Panc1 (cell line): ENCODE measurements around the gene AGPAT4. TPM values are rescaled to one million over a fixed set of nuclear protein-coding genes. Genes with fewer than 3 reads are reported as not detected.

Experiments
- ATAC-seq: fragments of 200-7000 bp; cut with Tn5 transposase; 2 replicates; pipeline ENCODE4 v1.9.1; 2020; ENCODE audit warnings: mild to moderate bottlenecking, moderate library complexity
- BruUV-seq: library from RNA; stranded (reverse); fragments of 400-500 nt; replicated peaks from 2 replicates; lab custom pipeline; 2021; lab: Mats Ljungman, UMichigan
- CTCF ChIA-PET: fragments of 300-600 bp; sonication (Branson Sonifier 250); formaldehyde crosslinking; loops from one replicate; lab custom pipeline; 2022; ENCODE audit warnings: antibody characterized with exemption; lab: Charles Lee
- POLR2A ChIA-PET: fragments of 300-600 bp; sonication (Branson Sonifier 250); formaldehyde crosslinking; loops from one replicate; lab custom pipeline; 2022; ENCODE audit warnings: antibody characterized with exemption; lab: Charles Lee
- DNase-seq: peaks from one replicate; pipeline ENCODE4 v3.0.0-alpha.2; 2010; ENCODE audit warnings: low read depth, low spot score
- H3K27ac ChIP-seq: 2 replicates; pipeline ENCODE4 v1.5.1; 2011; ENCODE audit warnings: mild to moderate bottlenecking, low read length, inconsistent platforms
- H3K27me3 ChIP-seq: fragments of 200-500 bp; sonication (Bioruptor generic); 2 replicates; pipeline ENCODE4 v1.6.0; 2014; ENCODE audit warnings: low read length, inconsistent platforms; ENCODE audit not compliant: control insufficient read depth, insufficient read depth
- H3K36me3 ChIP-seq: fragments of 200-500 bp; sonication (Bioruptor generic); 2 replicates; pipeline ENCODE4 v1.5.1; 2014; ENCODE audit warnings: inconsistent platforms, mild to moderate bottlenecking, low read length, moderate library complexity; ENCODE audit not compliant: control insufficient read depth, insufficient read depth
- H3K4me1 ChIP-seq: 2 replicates; pipeline ENCODE4 v1.5.1; 2011; ENCODE audit warnings: inconsistent platforms, mild to moderate bottlenecking, low read length, moderate library complexity; ENCODE audit not compliant: control insufficient read depth, insufficient read depth
- H3K4me3 ChIP-seq, 2 experiments: 2 replicates each; pipeline ENCODE4 v1.5.1; 2011 to 2012; ENCODE audit warnings: low read depth in 2 of 2, low read length in 2 of 2, mild to moderate bottlenecking in 2 of 2, inconsistent platforms in 1 of 2, moderate library complexity in 1 of 2
- H3K9me3 ChIP-seq: fragments of 200-500 bp; sonication (Bioruptor generic); 2 replicates; pipeline ENCODE4 v1.5.1; 2014; ENCODE audit warnings: low read depth, mild to moderate bottlenecking, inconsistent platforms, low read length, moderate library complexity; ENCODE audit not compliant: control insufficient read depth, insufficient read depth
- CTCF ChIP-seq: fragments of 450-650 bp; IDR thresholded peaks from 2 replicates; pipeline ENCODE4 v1.5.1; 2017; ENCODE audit warnings: mild to moderate bottlenecking
- POLR2AphosphoS5 ChIP-seq: IDR thresholded peaks from 2 replicates; pipeline ENCODE4 v1.6.1; 2012; ENCODE audit warnings: mild to moderate bottlenecking, low read depth, low read length, moderate library complexity
- REST ChIP-seq, 2 experiments: IDR thresholded peaks; 2 replicates each; pipeline ENCODE4 v1.6.1; 2011 to 2012; ENCODE audit warnings: low read depth in 2 of 2, control low read depth in 1 of 2, low read length in 1 of 2, mild to moderate bottlenecking in 1 of 2, moderate library complexity in 1 of 2; ENCODE audit not compliant: insufficient read depth in 1 of 2
- SIN3A ChIP-seq: IDR thresholded peaks from 2 replicates; pipeline ENCODE4 v1.6.1; 2012; ENCODE audit warnings: low read depth, mild to moderate bottlenecking, low read length, moderate library complexity, borderline replicate concordance; ENCODE audit not compliant: insufficient read depth
- TCF7L2 ChIP-seq: IDR thresholded peaks from 2 replicates; pipeline ENCODE4 v1.6.1; 2011; ENCODE audit warnings: mild to moderate bottlenecking, low read depth, low read length, inconsistent platforms
- in situ Hi-C: cut with HindIII; loops from 2 replicates; pipeline ENCODE4 v1.10.0; 2016; ENCODE audit warnings: low sequenced_read_pairs, low pct_unique_long_range_greater_than_20kb
- intact Hi-C: fragments of 100-400 bp; cut with micrococcal nuclease; formaldehyde crosslinking; loops from one replicate; pipeline ENCODE4 v1.10.0; 2022; ENCODE audit not compliant: unreplicated experiment
- total RNA-seq: library from RNA; stranded (reverse); gene quantifications from one replicate; pipeline ENCODE4 v1.2.1, GENCODE V29; 2021; ENCODE audit not compliant: unreplicated experiment

The AGPAT4 gene
- total RNA-seq, 1 experiment from 2014 or later, result 12.9 TPM

DNA sequence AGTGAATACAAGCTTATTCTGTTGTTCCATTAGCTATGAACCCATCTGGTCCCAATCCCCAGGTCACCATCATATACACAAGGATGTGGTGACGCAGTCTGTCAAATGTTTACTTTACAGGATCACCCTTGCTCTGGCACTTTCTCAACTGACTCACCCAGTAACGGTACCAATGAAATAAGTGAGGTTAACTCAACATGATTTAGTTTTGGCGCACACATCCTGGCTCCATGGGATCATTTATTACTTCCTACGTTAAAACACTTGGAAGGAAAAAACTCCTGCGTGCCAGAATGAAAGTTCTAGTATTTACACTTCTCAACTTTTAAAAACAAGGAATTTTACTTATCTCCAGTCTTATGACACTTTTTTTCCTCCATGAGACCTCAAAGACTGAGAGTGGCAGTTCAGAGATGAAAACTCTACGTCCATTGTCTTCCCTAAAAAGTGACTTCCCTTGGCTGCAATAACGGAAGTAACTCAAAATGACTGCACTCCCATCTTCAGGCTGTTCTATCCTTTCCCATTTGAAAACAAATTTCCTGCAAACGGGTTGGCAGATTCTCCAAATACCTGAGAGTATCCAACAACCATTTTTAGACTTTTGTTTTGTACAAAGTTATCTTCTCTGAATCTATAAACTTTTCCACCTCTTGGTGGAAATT, 15.9 kb downstream of the AGPAT4 start:
- CTCF ChIA-PET, result no interaction called here
- DNase-seq, result peak; percentile 87
- peaks cover 6% of the 10 kb centered on the region; the same call in 1 of the 2 replicates for H3K4me1 ChIP-seq
- in situ Hi-C loops, result no loop called here
- BruUV-seq, result no TSS peak
- no peaks in the 10 kb centered on the region for H3K27me3 ChIP-seq
- H3K36me3 ChIP-seq, result no peaks in the 10 kb centered on the region
- ATAC-seq, result peak; percentile 82
- TF ChIP-seq POLR2AphosphoS5 (no peak), REST (IDR thresholded peaks at IDR 0.05; ENCODE audit: insufficient read depth in 1 of 2, low read depth in 2 of 2, low read length in 1 of 2) (no peak)
- no peaks in the 10 kb centered on the region for H3K9me3 ChIP-seq
- peak overlapping the region; percentile 48 for H3K27ac ChIP-seq
- POLR2A ChIA-PET, result no interaction called here
- H3K4me3 ChIP-seq, result 0 out of 4 replicates have a peak overlapping the region, but pooled peaks of 1 of the 2 experiments have one; percentile 5
- intact Hi-C loops, result no loop called here

GRCh38 chr6:161256407-161256806, 17.5 kb downstream of the AGPAT4 start:
- ChIA-PET POLR2A (no interaction called here), CTCF (interaction anchor here (1.1 kb wide), 1 partner anchor 17 kb away, joined by 3 read pairs; the partner anchor contains the start of gene AGPAT4)
- Histone ChIP-seq H3K4me1 (peaks cover 6% of the 10 kb centered on the region; the same call in 1 of the 2 replicates), H3K27ac (no peak overlapping the region), H3K4me3 (no peak overlapping the region), H3K9me3 (no peaks in the 10 kb centered on the region), H3K27me3 (no peaks in the 10 kb centered on the region), H3K36me3 (no peaks in the 10 kb centered on the region)
- in situ Hi-C loops (no loop called here), intact Hi-C loops (no loop called here)
- TF ChIP-seq CTCF, result no peak
- no peak for TF ChIP-seq SIN3A
- no peak for TF ChIP-seq TCF7L2
- no peak for TF ChIP-seq POLR2AphosphoS5
- TF ChIP-seq REST (IDR thresholded peaks at IDR 0.05; ENCODE audit: insufficient read depth in 1 of 2, low read depth in 2 of 2, low read length in 1 of 2), result no peak
- ATAC-seq (no peak), DNase-seq (no peak)
- BruUV-seq, result no TSS peak
